ENCODE data around the gene RNF8. TPM values are rescaled to one million over a fixed set of nuclear protein-coding genes. Genes with fewer than 3 reads are reported as not detected.
"Not testable (repeated sequence)": the region's sequence is repeated elsewhere in the genome, so short reads cannot be mapped to it uniquely, and the experiment has no call there.

The RNF8 gene
- total RNA-seq, 1 donor from 2014 or later = 22.4 TPM

GRCh38 chr6:37332894-37333293, 20.9 kb upstream of the RNF8 start:
- Mint-ChIP-seq H3K27ac (ENCODE audit: unreplicated experiment) (peak overlapping the region; percentile 34), H3K27me3 (ENCODE audit: low read depth, unreplicated experiment) (no peaks in the 10 kb centered on the region), H3K9me3 (ENCODE audit: unreplicated experiment) (no peaks in the 10 kb centered on the region), H3K36me3 (ENCODE audit: low read depth, unreplicated experiment) (peaks cover 20% of the 10 kb centered on the region), H3K4me1 (ENCODE audit: low read depth, unreplicated experiment) (no peaks in the 10 kb centered on the region), H3K4me3 (ENCODE audit: unreplicated experiment) (no peak overlapping the region)
- H3K4me1 ChIP-seq (ENCODE audit: insufficient read depth, low read length) = no peaks in the 10 kb centered on the region
- no peak overlapping the region for H3K4me2 ChIP-seq (ENCODE audit: low read length)
- FAIRE-seq = no peak
- H3K9ac ChIP-seq (ENCODE audit: low read length) = no peak overlapping the region
- no peak for DNase-seq (ENCODE audit: low read depth)
- no peaks in the 10 kb centered on the region for H3K27me3 ChIP-seq (ENCODE audit: insufficient read depth, low read length)
- H2AFZ ChIP-seq (ENCODE audit: low read depth, low read length) = no peak overlapping the region
- no peak overlapping the region for H3K27ac ChIP-seq (ENCODE audit: low read depth, low read length)
- H3K79me2 ChIP-seq (ENCODE audit: insufficient read depth, low read length) = no peaks in the 10 kb centered on the region
- H3K9me3 ChIP-seq (ENCODE audit: insufficient read depth, low read depth, low read length) = no peaks in the 10 kb centered on the region
- no peak overlapping the region for H3K4me3 ChIP-seq (ENCODE audit: insufficient read depth, low read depth, low read length)
- no peak for TF ChIP-seq EZH2 (IDR thresholded peaks at IDR 0.05; ENCODE audit: insufficient read depth, low read length)
- no peak for TF ChIP-seq CTCF (IDR thresholded peaks at IDR 0.05; ENCODE audit: insufficient read depth, low read depth, low read length)
- peaks cover 4% of the 10 kb centered on the region for H3K36me3 ChIP-seq (ENCODE audit: insufficient read depth, low read length)
- H4K20me1 ChIP-seq (ENCODE audit: insufficient read depth, low read length) = no peaks in the 10 kb centered on the region

GRCh38 chr6:37334047-37334446, 19.7 kb upstream of the RNF8 start:
- H3K27ac ChIP-seq (ENCODE audit: low read depth, low read length) = no peak overlapping the region
- H3K4me1 ChIP-seq (ENCODE audit: insufficient read depth, low read length) = no peaks in the 10 kb centered on the region
- H3K36me3 Mint-ChIP-seq (ENCODE audit: low read depth, unreplicated experiment) = peaks cover 20% of the 10 kb centered on the region
- H3K4me2 ChIP-seq (ENCODE audit: low read length) = no peak overlapping the region
- H3K9ac ChIP-seq (ENCODE audit: low read length) = no peak overlapping the region
- H3K27me3 Mint-ChIP-seq (ENCODE audit: low read depth, unreplicated experiment) = no peaks in the 10 kb centered on the region
- no peak for TF ChIP-seq EZH2 (IDR thresholded peaks at IDR 0.05; ENCODE audit: insufficient read depth, low read length)
- no peak for TF ChIP-seq CTCF (IDR thresholded peaks at IDR 0.05; ENCODE audit: insufficient read depth, low read depth, low read length)
- peaks cover 4% of the 10 kb centered on the region for H3K36me3 ChIP-seq (ENCODE audit: insufficient read depth, low read length)
- FAIRE-seq (no peak), DNase-seq (ENCODE audit: low read depth) (no peak)
- no peaks in the 10 kb centered on the region for H3K4me1 Mint-ChIP-seq (ENCODE audit: low read depth, unreplicated experiment)
- no peak overlapping the region for H3K4me3 Mint-ChIP-seq (ENCODE audit: unreplicated experiment)
- H3K27ac Mint-ChIP-seq (ENCODE audit: unreplicated experiment) = no peak overlapping the region
- no peaks in the 10 kb centered on the region for H4K20me1 ChIP-seq (ENCODE audit: insufficient read depth, low read length)
- no peaks in the 10 kb centered on the region for H3K79me2 ChIP-seq (ENCODE audit: insufficient read depth, low read length)
- H3K9me3 Mint-ChIP-seq (ENCODE audit: unreplicated experiment) = no peaks in the 10 kb centered on the region
- no peak overlapping the region for H3K4me3 ChIP-seq (ENCODE audit: insufficient read depth, low read depth, low read length)
- no peaks in the 10 kb centered on the region for H3K27me3 ChIP-seq (ENCODE audit: insufficient read depth, low read length)
- no peak overlapping the region for H2AFZ ChIP-seq (ENCODE audit: low read depth, low read length)
- H3K9me3 ChIP-seq (ENCODE audit: insufficient read depth, low read depth, low read length) = no peaks in the 10 kb centered on the region

DNA sequence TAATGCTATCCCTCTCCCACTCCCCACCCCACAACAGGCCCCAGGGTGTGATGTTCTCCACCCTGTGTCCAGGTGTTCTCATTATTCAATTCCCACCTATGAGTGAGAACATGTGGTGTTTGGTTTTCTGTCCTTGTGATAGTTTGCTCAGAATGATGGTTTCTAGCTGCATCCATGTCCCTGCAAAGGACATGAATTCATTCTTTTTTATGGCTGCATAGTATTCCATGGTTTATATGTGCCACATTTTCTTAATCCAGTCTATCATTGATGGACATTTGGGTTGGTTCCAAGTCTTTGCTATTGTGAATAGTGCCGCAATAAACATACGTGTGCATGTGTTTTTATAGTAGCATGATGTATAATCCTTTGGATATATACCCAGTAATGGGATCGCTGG, 15.5 kb upstream of the RNF8 start:
- H3K9ac ChIP-seq (ENCODE audit: low read length); H3K27me3 Mint-ChIP-seq (ENCODE audit: low read depth, unreplicated experiment); H3K9me3 Mint-ChIP-seq (ENCODE audit: unreplicated experiment); H4K20me1 ChIP-seq (ENCODE audit: insufficient read depth, low read length); H3K4me3 ChIP-seq (ENCODE audit: insufficient read depth, low read depth, low read length); FAIRE-seq; H3K27ac Mint-ChIP-seq (ENCODE audit: unreplicated experiment); H3K4me1 ChIP-seq (ENCODE audit: insufficient read depth, low read length); H3K4me2 ChIP-seq (ENCODE audit: low read length); H3K4me3 Mint-ChIP-seq (ENCODE audit: unreplicated experiment); H3K27ac ChIP-seq (ENCODE audit: low read depth, low read length); DNase-seq (ENCODE audit: low read depth); H3K9me3 ChIP-seq (ENCODE audit: insufficient read depth, low read depth, low read length); H3K4me1 Mint-ChIP-seq (ENCODE audit: low read depth, unreplicated experiment); H3K79me2 ChIP-seq (ENCODE audit: insufficient read depth, low read length); H3K36me3 ChIP-seq (ENCODE audit: insufficient read depth, low read length); H3K27me3 ChIP-seq (ENCODE audit: insufficient read depth, low read length); H2AFZ ChIP-seq (ENCODE audit: low read depth, low read length): not testable (repeated sequence)
- peaks cover 10% of the 10 kb centered on the region for H3K36me3 Mint-ChIP-seq (ENCODE audit: low read depth, unreplicated experiment)
